ENCODE measurements around the gene CDKN1C.
A peak's percentile ranks its signal among the peaks of the same experiment; 100 is the strongest.

Gene CDKN1C

DNA sequence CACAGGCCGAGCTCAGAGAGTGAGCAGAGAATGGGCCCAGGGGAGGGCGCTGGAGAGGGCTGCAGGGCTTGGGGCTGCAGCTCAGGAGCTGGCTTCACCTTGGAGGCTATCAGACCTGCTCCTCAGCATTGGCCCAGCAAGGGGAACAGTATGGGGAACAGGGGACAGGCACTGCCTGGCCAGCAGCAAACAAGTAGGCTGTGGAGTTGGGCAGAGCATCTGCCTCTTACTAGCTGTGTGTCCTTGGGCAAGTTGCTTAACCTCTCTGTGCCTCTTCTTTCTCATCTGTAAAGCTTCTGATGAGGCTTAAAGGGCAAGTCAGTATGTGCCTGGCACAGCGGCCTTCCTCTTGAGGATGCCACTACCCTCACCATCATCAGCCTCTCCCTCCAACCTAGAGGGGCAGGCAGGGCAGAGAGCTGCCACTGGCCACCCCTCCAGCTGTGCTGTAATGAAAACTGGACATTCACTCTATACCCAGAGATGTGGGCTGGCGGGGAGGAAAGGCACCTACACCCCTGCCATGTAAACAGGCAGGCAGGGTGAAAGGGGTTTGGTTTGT is 7.5 kb upstream of the CDKN1C start:
- Histone ChIP-seq H3K27ac (ENCODE audit: insufficient read depth in 1 of 2, low read depth in 1 of 2, low read length in 2 of 2, poor library complexity in 1 of 2, severe bottlenecking in 2 of 2) (peak overlapping the region in 1 of 2 experiments; percentile 54), H3K36me3 (ENCODE audit: control insufficient read depth in 4 of 4, insufficient read depth in 4 of 4, low read length in 3 of 4) (no peaks in the 10 kb centered on the region), H3K4me3 (ENCODE audit: control insufficient read depth in 1 of 7, extremely low read depth in 1 of 7, insufficient read depth in 4 of 7, low read depth in 2 of 7, low read length in 6 of 7) (peak overlapping the region in 5 of 7 experiments; percentile 41 to 69 (median 58)), H3K9me3 (ENCODE audit: control extremely low read depth in 1 of 5, control insufficient read depth in 4 of 5, insufficient read depth in 2 of 5, low read depth in 1 of 5, low read length in 4 of 5) (no peaks in the 10 kb centered on the region), H3K4me1 (ENCODE audit: control extremely low read depth in 1 of 4, control insufficient read depth in 4 of 4, insufficient read depth in 4 of 4, low read length in 3 of 4) (peaks cover 0 to 40% (median 31%) of the 10 kb centered on the region in 4 experiments), H3K27me3 (replicated peaks in 2 of 5; ENCODE audit: control insufficient read depth in 4 of 5, insufficient read depth in 5 of 5, low read length in 4 of 5) (no peaks in the 10 kb centered on the region)
- DNase-seq: peak in 1 of 3 donors; percentile 59
- POLR2A ChIA-PET: interaction anchor here (3.3 kb wide), 1 partner anchor 360 kb away, joined by 12 read pairs; no protein-coding TSS in a partner anchor
- CTCF ChIA-PET: interaction anchor here (1.1 to 14.6 kb wide), 17 partner anchors 8 to 468 kb away, joined by 3 to 462 read pairs (median 4); partner anchors contain the start of gene PHLDA2
- 33% methylated on average over 3 of the region's 4 CpGs for WGBS (ENCODE audit: insufficient coverage)

DNA sequence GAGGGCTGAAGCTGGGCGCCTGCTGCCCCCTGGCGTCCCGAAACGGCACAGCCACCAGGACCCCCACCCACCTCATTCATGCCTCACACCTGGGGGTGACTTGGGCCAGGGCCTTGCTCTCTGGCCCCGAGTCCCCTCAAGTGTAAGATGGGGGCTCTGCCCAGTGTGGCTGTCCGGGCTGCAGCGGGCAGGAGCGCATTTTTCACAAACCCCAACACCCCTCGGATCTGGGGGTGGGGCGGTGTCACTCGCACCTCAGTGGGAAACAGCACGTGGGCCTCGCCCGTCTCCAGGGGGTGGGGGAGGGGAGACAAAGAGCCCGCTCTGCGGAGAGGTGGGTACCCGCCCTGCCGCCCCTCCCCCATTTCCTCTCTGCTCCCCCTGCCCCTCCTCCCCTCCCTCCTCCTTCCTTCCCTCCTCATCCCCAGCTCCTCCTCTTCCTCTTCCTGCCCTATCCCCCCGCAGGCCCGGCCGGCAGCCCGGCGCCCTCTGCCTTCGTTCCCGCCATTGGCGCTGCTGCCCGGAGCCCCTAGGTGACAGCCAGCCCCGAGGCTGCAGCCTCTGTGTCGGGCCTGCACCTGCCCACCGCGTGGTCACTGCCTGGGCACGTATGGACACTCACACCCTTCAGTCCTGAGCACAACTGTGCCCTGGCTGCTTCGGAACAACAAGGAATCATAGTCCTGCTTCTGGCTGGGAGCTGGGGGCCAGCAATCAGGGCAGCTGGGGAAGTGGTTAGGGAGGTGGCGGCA is 6.8 kb upstream of the CDKN1C start:
- 0% methylated on average over 22 of the region's 34 CpGs for WGBS (ENCODE audit: insufficient coverage)
- CTCF ChIA-PET: interaction anchor here (1.0 to 14.6 kb wide), 18 partner anchors 9 to 467 kb away, joined by 3 to 462 read pairs (median 4); partner anchors contain the start of gene PHLDA2
- POLR2A ChIA-PET: interaction anchor here (1.0 to 3.3 kb wide), 2 partner anchors 357 to 359 kb away, joined by 4 to 12 read pairs; no protein-coding TSS in a partner anchor

DNA sequence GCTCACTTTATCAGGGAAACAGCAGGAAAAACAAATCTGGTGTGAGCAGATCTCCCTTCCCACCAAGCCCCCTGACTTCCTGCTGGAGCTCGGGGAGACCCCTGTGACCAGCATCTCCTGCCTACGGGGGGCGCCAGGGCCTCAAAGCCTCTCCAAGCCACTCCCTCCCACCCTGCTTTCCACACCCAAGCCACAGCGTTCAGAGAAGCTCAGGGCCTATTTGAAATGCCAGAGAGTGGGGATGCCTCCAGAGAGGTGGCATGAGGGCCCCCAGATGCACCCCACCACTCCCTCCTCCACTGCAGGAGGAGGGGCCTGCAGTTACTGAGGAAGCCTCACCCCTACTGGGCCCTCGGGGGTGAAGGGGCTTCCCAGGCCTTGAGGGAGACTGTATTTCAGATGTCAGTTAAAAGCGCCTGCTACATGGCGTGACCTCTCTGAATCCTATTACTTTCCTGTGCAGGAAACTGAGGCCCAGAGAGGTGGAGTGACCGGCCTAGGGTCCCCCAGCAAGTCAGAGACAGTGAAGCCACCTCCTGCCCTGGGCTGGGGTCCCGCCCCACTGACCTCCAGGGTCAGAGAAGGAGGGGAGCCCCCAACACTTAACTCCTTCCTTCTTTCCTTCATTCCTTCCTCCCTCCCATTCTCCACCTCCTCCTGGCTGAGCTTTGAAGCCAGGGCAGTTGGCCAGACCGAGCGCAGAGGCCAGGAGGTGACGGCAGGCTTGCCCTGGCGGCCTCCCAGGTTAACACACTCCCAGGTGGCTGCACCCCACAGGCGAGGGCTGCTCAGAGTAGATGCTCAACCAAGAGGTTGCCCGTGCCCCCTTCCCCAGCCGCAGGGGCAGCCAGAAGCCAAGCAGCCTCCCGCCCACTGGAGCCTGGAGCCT is 6.0 kb upstream of the CDKN1C start:
- ChIA-PET POLR2A (interaction anchor here (1.0 to 3.3 kb wide), 2 partner anchors 356 to 359 kb away, joined by 4 to 12 read pairs; no protein-coding TSS in a partner anchor), CTCF (interaction anchor here (0.8 to 14.6 kb wide), 20 partner anchors 9 to 706 kb away, joined by 3 to 462 read pairs (median 4); partner anchors contain the start of gene PHLDA2)
- WGBS (ENCODE audit: insufficient coverage): 30% methylated on average over 6 of the region's 17 CpGs
- Histone ChIP-seq H3K27me3 (replicated peaks in 2 of 5; ENCODE audit: control insufficient read depth in 4 of 5, insufficient read depth in 5 of 5, low read length in 4 of 5) (no peaks in the 10 kb centered on the region), H3K4me1 (ENCODE audit: control extremely low read depth in 1 of 4, control insufficient read depth in 4 of 4, insufficient read depth in 4 of 4, low read length in 3 of 4) (peaks cover 0 to 41% (median 31%) of the 10 kb centered on the region in 4 experiments), H3K27ac (ENCODE audit: insufficient read depth in 1 of 2, low read depth in 1 of 2, low read length in 2 of 2, poor library complexity in 1 of 2, severe bottlenecking in 2 of 2) (peak overlapping the region in 1 of 2 experiments; percentile 60), H3K9me3 (ENCODE audit: control extremely low read depth in 1 of 5, control insufficient read depth in 4 of 5, insufficient read depth in 2 of 5, low read depth in 1 of 5, low read length in 4 of 5) (no peaks in the 10 kb centered on the region), H3K36me3 (ENCODE audit: control insufficient read depth in 4 of 4, insufficient read depth in 4 of 4, low read length in 3 of 4) (no peaks in the 10 kb centered on the region), H3K4me3 (ENCODE audit: control insufficient read depth in 1 of 7, extremely low read depth in 1 of 7, insufficient read depth in 4 of 7, low read depth in 2 of 7, low read length in 6 of 7) (peak overlapping the region in 5 of 7 experiments; percentile 11 to 69 (median 53))
- DNase-seq: peak in 2 of 3 donors; percentile 18 to 27

More for the DNA sequence above, 6.8 kb upstream of the CDKN1C start:
- DNase-seq: peak; percentile 48 to 75 (median 72)
- H3K27ac ChIP-seq (ENCODE audit: insufficient read depth in 1 of 2, low read depth in 1 of 2, low read length in 2 of 2, poor library complexity in 1 of 2, severe bottlenecking in 2 of 2): peak overlapping the region in 1 of 2 experiments; percentile 54
- H3K4me1 ChIP-seq (ENCODE audit: control extremely low read depth in 1 of 4, control insufficient read depth in 4 of 4, insufficient read depth in 4 of 4, low read length in 3 of 4): peaks cover 0 to 35% (median 30%) of the 10 kb centered on the region in 4 experiments
- no peaks in the 10 kb centered on the region for H3K9me3 ChIP-seq (ENCODE audit: control extremely low read depth in 1 of 5, control insufficient read depth in 4 of 5, insufficient read depth in 2 of 5, low read depth in 1 of 5, low read length in 4 of 5)
- H3K36me3 ChIP-seq (ENCODE audit: control insufficient read depth in 4 of 4, insufficient read depth in 4 of 4, low read length in 3 of 4): no peaks in the 10 kb centered on the region
- peak overlapping the region; percentile 7 to 69 (median 53) for H3K4me3 ChIP-seq (ENCODE audit: control insufficient read depth in 1 of 7, extremely low read depth in 1 of 7, insufficient read depth in 4 of 7, low read depth in 2 of 7, low read length in 6 of 7)
- no peaks in the 10 kb centered on the region for H3K27me3 ChIP-seq (replicated peaks in 2 of 5; ENCODE audit: control insufficient read depth in 4 of 5, insufficient read depth in 5 of 5, low read length in 4 of 5)

DNA sequence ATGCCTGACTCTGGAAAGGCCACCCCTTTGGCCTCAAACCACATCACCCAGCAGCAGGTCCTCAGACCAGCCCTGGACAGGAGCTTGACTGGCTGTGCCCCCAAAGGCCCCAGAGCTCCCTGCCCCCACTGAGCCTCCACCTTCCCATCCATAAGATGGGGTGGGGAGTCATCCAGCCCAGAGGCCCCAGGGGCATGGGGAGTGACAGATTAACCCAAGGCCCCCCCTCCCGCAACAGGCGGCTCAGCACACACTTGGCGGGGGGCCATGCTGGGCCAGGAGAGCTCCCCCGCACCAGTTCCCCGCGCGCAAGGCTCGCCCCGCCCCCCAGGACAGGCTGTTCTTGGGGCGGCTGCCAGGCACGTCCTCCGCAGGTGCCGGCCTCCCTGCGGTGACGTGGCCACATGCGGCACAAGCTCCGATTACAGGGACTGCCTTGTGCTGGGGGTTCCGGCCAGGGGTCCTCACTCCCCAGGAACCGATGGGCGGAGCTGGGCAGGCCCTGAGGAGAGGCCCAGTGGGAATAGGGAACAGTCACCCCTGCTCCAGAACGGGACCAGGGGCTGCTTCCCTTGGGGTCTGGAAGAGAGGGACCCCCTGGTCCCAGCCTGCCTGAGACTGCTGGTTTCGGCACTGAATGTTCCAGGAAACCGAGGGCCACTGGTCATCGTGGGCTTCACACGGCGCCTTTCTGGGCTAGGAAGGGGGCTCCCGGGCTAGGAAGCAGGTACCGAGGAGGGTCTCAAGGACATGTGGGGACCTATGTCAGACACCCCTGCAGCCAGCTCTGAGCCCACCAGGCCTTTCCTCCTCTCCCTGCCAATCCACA is 5.1 kb upstream of the CDKN1C start:
- H3K27me3 ChIP-seq (replicated peaks in 2 of 5; ENCODE audit: control insufficient read depth in 4 of 5, insufficient read depth in 5 of 5, low read length in 4 of 5): no peaks in the 10 kb centered on the region
- no peaks in the 10 kb centered on the region for H3K36me3 ChIP-seq (ENCODE audit: control insufficient read depth in 4 of 4, insufficient read depth in 4 of 4, low read length in 3 of 4)
- no peak overlapping the region for H3K4me3 ChIP-seq (ENCODE audit: control insufficient read depth in 1 of 7, extremely low read depth in 1 of 7, insufficient read depth in 4 of 7, low read depth in 2 of 7, low read length in 6 of 7)
- ChIA-PET CTCF (interaction anchor here (0.8 to 14.6 kb wide), 15 partner anchors 13 to 705 kb away, joined by 3 to 462 read pairs (median 7); partner anchors contain the start of gene PHLDA2), POLR2A (interaction anchor here (3.3 kb wide), 1 partner anchor 358 kb away, joined by 12 read pairs; no protein-coding TSS in a partner anchor)
- 77% methylated on average over 25 of the region's 28 CpGs for WGBS (ENCODE audit: insufficient coverage)
- peak overlapping the region in 1 of 2 experiments; percentile 60 for H3K27ac ChIP-seq (ENCODE audit: insufficient read depth in 1 of 2, low read depth in 1 of 2, low read length in 2 of 2, poor library complexity in 1 of 2, severe bottlenecking in 2 of 2)
- no peaks in the 10 kb centered on the region for H3K9me3 ChIP-seq (ENCODE audit: control extremely low read depth in 1 of 5, control insufficient read depth in 4 of 5, insufficient read depth in 2 of 5, low read depth in 1 of 5, low read length in 4 of 5)
- H3K4me1 ChIP-seq (ENCODE audit: control extremely low read depth in 1 of 4, control insufficient read depth in 4 of 4, insufficient read depth in 4 of 4, low read length in 3 of 4): peaks cover 0 to 46% (median 36%) of the 10 kb centered on the region in 4 experiments
- DNase-seq: peak in 2 of 3 donors; percentile 41 to 48

DNA sequence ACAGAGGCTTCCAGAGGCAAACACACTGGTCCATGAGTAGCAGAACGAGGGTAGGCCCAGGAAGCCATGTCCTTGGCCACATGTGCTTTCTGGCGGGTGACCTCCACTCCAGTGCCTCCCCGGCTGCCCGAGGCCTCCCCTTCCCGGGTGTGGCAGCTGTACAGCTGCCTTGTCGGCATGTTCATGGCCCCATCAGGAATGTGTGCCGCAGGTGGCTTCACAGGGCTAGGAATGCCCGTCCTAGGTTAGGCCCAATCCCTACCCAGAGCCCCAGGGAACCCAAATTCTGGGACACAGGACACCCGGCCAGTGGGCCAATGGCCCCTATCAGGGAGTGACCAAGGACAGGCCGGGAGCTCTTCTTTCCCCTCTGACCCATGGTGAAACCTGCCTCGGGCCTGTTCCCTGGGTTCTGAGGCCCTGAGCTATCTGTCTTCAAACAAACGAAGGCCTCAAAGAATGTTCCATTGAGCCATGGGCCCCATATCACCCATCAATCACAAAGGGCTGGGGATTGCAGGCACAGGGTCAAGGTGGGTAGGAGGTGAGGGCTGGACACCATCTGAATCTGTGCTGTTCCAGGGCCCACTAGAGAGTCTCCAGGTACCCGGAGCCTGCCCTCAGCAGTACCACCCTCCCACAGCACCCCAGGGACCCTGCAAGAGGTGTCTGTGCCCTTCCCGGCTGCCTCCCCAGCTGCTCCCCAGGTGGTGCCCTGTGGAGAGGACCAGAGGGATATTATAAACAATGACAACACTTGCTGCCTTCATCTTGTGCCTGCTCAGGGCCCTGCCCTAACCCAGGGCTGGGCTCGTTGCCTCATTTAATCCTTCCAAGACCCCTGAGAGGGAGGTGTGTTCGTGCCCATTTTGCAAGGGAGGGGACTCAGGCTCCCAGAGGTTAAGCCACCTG is 4.0 kb upstream of the CDKN1C start:
- ChIA-PET CTCF (interaction anchor here (0.7 to 14.6 kb wide), 23 partner anchors 8 to 470 kb away, joined by 3 to 462 read pairs (median 4); partner anchors contain the start of gene PHLDA2), POLR2A (interaction anchor here (3.3 kb wide), 1 partner anchor 357 kb away, joined by 12 read pairs; no protein-coding TSS in a partner anchor)
- Histone ChIP-seq H3K27ac (ENCODE audit: insufficient read depth in 1 of 2, low read depth in 1 of 2, low read length in 2 of 2, poor library complexity in 1 of 2, severe bottlenecking in 2 of 2) (no peak overlapping the region), H3K4me3 (ENCODE audit: control insufficient read depth in 1 of 7, extremely low read depth in 1 of 7, insufficient read depth in 4 of 7, low read depth in 2 of 7, low read length in 6 of 7) (no peak overlapping the region), H3K27me3 (replicated peaks in 2 of 5; ENCODE audit: control insufficient read depth in 4 of 5, insufficient read depth in 5 of 5, low read length in 4 of 5) (no peaks in the 10 kb centered on the region), H3K4me1 (ENCODE audit: control extremely low read depth in 1 of 4, control insufficient read depth in 4 of 4, insufficient read depth in 4 of 4, low read length in 3 of 4) (peaks cover 0 to 52% (median 43%) of the 10 kb centered on the region in 4 experiments), H3K36me3 (ENCODE audit: control insufficient read depth in 4 of 4, insufficient read depth in 4 of 4, low read length in 3 of 4) (no peaks in the 10 kb centered on the region), H3K9me3 (ENCODE audit: control extremely low read depth in 1 of 5, control insufficient read depth in 4 of 5, insufficient read depth in 2 of 5, low read depth in 1 of 5, low read length in 4 of 5) (no peaks in the 10 kb centered on the region)
- DNase-seq: no peak
- WGBS (ENCODE audit: insufficient coverage): 98% methylated on average over 13 of the region's 16 CpGs

Measured in common myeloid progenitor, CD34-positive (primary cell).